Measurements from ENCODE around the gene PTCRA.
"Not testable (repeated sequence)": the region's sequence is repeated elsewhere in the genome, so short reads cannot be mapped to it uniquely, and the experiment has no call there.

Gene PTCRA

DNA sequence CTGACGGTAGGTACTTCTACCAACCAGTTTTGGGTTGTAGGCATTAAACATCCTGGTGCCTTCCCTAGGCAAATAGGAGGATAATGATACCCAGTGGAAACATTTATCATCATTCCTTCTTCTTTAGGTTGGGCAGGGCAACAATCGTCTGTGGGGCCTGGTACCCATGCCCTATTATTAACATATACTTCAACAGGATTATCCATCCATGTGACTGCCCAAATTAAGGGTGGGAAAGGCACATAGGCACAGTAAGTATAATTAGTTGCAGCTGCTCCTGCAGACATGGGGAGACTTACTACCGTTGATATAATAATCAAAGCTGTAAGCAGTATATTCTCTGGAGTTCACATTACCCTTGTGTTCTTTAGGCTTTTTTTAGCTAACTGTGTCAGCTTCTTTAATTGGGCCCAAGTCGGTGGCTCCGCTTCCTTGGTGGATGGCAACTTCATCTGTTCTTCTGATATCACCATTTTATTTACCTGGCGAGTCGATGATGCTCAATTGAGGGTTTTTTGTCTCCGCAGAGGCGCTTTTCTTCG, 19.6 kb upstream of the PTCRA start:
- H3K4me3 ChIP-seq (ENCODE audit: low read depth, low read length) = no peak overlapping the region
- no peak for DNase-seq (ENCODE audit: low read depth)
- TF ChIP-seq, protein P1, sequence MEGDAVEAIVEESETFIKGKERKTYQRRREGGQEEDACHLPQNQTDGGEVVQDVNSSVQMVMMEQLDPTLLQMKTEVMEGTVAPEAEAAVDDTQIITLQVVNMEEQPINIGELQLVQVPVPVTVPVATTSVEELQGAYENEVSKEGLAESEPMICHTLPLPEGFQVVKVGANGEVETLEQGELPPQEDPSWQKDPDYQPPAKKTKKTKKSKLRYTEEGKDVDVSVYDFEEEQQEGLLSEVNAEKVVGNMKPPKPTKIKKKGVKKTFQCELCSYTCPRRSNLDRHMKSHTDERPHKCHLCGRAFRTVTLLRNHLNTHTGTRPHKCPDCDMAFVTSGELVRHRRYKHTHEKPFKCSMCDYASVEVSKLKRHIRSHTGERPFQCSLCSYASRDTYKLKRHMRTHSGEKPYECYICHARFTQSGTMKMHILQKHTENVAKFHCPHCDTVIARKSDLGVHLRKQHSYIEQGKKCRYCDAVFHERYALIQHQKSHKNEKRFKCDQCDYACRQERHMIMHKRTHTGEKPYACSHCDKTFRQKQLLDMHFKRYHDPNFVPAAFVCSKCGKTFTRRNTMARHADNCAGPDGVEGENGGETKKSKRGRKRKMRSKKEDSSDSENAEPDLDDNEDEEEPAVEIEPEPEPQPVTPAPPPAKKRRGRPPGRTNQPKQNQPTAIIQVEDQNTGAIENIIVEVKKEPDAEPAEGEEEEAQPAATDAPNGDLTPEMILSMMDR (IDR thresholded peaks at IDR 0.05; ENCODE audit: control insufficient read depth, extremely low read depth, insufficient read depth) = no peak

DNA sequence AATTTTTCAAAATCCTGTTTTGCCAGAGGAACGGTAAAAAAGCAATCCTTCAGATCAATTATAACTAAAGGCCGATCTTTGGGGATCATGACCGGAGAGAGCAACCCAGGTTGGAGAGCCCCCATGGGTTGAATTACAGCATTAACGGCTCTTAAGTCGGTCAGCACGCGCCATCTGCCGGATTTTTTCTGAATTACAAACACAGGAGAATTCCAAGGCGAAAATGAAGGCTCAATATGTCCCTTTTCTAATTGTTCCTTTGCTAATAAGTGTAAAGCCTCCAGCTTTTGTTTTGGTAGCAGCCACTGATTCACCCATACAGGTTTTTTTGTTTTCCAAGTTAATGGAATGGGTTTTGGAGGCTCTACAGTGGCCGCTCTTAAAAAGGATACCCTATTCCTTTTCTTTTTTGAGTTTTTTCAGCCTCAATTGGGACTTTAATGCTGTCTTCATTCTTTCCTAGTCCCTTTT, 16.9 kb upstream of the PTCRA start:
- TF ChIP-seq, protein P1 (IDR thresholded peaks at IDR 0.05; ENCODE audit: control insufficient read depth, extremely low read depth, insufficient read depth) = peak; percentile 59
- no peak for DNase-seq (ENCODE audit: low read depth)
- no peak overlapping the region for H3K4me3 ChIP-seq (ENCODE audit: low read depth, low read length)

DNA sequence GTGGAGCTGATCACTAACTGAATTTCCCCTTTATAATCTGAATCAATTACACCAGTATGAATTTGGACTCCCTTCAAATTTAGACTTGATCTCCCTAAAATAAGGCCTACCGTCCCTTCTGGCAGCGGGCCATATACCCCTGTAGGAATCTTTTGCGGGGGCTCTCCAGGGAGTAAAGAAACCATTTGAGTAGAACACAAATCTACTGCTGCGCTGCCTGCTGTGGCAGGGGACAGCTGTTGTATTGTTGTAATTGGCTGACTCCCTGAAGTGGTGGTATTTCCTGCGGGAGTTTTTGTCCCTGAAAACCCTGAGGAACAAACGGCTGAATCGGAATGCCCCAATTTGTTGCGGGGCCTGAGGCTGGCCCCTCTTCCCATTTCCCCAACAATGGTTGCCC, 16.0 kb upstream of the PTCRA start:
- TF ChIP-seq, protein P1 (IDR thresholded peaks at IDR 0.05; ENCODE audit: control insufficient read depth, extremely low read depth, insufficient read depth) = no peak
- no peak for DNase-seq (ENCODE audit: low read depth)

DNA sequence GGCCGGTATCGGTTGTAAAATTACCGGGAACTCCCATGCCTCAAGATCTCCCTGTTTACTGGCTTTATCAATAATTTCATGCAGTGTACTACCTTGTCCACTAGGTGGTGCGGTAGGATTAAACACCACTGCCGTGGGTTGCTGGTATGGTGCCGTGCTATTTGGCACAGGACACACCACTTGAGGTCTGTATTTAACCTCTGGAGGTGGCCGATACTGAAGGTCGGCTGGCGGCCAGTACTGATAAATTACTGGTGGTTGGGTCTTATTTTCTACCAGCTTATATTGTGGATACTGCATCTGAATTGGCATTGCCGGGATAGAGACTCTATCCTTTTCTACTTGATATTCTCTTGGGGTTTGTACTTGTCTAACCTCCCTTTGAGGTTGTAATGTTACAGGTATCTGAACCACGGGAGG, 14.3 kb upstream of the PTCRA start:
- TF ChIP-seq, protein P1 (IDR thresholded peaks at IDR 0.05; ENCODE audit: control insufficient read depth, extremely low read depth, insufficient read depth) = peak; percentile 95

More for the DNA sequence above, 16.0 kb upstream of the PTCRA start:
- H3K4me3 ChIP-seq (ENCODE audit: low read depth, low read length) = no peak overlapping the region

DNA sequence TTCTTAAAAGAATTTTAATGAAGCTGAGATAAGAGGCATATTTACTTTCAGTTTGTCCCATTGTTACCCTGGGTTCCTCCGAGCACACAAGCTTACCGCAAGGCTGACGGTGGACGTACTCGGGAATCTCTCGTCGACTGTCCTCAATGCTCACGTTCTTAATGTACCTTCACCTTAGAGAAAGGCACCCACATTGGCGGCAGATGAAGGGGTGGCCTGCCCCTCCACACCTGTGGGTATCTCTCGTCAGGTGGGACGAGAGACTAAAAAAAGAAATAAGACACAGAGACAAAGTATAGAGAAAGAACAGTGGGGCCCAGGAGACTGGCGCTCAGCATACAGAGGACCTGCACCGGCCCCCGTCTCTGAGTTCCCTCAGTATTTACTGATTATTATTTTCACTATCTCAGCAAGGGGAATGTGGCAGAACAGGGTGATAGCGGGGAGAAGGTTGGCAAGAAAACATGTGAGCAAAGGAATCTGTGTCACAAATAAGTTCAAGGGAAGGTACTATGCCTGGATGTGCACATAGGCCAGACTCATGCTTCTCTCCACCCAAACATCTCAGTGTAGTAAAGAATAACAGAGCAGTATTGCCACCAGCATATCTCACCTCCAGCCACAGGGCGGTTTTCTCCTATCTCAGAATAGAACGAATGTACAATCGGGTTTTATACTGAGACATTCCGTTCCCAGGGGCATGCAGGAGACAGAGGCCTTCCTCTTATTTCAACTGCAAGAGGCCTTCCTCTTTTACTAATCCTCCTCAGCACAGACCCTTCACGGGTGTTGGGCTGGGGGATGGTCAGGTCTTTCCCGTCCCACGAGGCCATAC, 13.2 kb upstream of the PTCRA start:
- not testable (repeated sequence) for DNase-seq (ENCODE audit: low read depth); H3K4me3 ChIP-seq (ENCODE audit: low read depth, low read length)

More for the DNA sequence above, 14.3 kb upstream of the PTCRA start:
- no peak overlapping the region for H3K4me3 ChIP-seq (ENCODE audit: low read depth, low read length)
- peak; percentile 75 for DNase-seq (ENCODE audit: low read depth)

DNA sequence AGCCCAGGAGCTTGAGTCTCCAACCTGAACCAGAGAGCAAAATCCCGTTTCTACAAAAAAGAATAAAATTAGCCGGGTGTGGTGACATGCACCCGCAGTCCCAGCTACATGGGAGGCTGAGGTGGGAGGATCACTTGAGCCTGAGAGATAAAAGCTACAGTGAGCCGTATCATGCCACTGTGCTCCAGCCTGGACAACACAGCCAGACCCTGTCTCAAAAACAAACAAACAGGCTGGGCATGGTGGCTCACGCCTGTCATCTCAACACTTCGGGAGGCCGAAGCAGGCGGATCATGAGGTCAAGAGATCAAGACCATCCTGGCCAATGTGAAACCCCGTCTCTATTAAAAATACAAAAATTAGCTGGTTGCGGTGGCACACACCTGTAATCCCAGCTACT, 11.4 kb upstream of the PTCRA start:
- no peak for DNase-seq (ENCODE audit: low read depth)
- no peak overlapping the region for H3K4me3 ChIP-seq (ENCODE audit: low read depth, low read length)
- TF ChIP-seq, protein P1 (IDR thresholded peaks at IDR 0.05; ENCODE audit: control insufficient read depth, extremely low read depth, insufficient read depth) = no peak

DNA sequence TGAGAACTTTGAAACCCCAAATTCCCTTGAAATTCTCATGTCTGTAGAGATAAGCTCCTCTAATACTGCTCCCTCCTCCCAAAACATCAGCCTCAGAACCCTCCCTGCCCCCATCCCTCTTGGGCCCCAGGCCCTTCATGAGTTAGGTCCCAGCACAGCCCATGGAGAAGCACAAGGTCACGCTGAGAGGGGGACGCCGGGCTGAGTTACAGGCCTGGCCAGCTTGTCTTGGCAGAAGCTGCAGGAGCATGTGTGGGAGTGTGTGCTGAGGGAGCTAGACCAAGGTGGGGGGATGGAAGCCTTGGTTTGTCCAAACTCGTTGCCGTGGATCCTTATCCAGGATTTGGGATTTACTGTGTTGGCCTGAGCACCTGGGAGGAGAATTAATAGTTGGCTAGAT, 8.5 kb upstream of the PTCRA start:
- DNase-seq (ENCODE audit: low read depth) = no peak
- TF ChIP-seq, protein P1 (IDR thresholded peaks at IDR 0.05; ENCODE audit: control insufficient read depth, extremely low read depth, insufficient read depth) = no peak
- H3K4me3 ChIP-seq (ENCODE audit: low read depth, low read length) = no peak overlapping the region

Measured in LNCaP clone FGC (cell line).